NCI-H2196 treated with DMSO at 0.1 percent for 48 hours (cell line): Measurements from ENCODE around the gene WNT7B.

Source experiments
- DNase-seq: peaks from one replicate; lab custom pipeline; 2025; ENCODE audit not compliant: unreplicated experiment; lab: John Stamatoyannopoulos, UW

The WNT7B gene

GRCh38 chr22:45933506-45934167 lies 43.3 kb downstream of the WNT7B start:
- no peak for DNase-seq

- DNase-seq, result no peak
Observed at GRCh38 chr22:45932071-45932470, 44.9 kb downstream of the WNT7B start.

DNA sequence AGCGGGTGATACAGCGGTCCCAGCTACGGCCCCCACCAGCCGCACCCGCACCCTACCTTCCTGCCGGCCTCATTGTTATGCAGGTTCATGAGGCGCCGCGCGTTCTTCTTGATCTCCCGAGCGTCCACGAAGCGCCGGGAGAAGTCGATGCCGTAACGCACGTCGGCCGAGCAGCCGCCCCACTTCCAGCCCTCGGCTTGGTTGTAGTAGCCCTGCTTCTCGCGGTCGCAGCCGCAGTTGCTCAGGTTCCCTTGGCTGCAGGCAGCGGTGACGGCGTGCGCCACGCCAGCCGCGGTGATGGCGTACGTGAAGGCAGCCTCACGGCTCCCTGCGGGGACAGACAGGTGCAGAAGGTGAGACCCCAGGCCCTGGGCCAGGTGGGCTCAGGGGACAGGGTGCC lies 45.9 kb downstream of the WNT7B start:
- no peak for DNase-seq

GRCh38 chr22:45930324-45930723 lies 46.6 kb downstream of the WNT7B start:
- DNase-seq, result no peak

- DNase-seq, result no peak
Observed at GRCh38 chr22:45929649-45930048, 47.3 kb downstream of the WNT7B start.

- no peak for DNase-seq
Observed at GRCh38 chr22:45928726-45929368, 48.1 kb downstream of the WNT7B start.

GRCh38 chr22:45927059-45927458 lies 49.9 kb downstream of the WNT7B start:
- DNase-seq, result no peak

DNA sequence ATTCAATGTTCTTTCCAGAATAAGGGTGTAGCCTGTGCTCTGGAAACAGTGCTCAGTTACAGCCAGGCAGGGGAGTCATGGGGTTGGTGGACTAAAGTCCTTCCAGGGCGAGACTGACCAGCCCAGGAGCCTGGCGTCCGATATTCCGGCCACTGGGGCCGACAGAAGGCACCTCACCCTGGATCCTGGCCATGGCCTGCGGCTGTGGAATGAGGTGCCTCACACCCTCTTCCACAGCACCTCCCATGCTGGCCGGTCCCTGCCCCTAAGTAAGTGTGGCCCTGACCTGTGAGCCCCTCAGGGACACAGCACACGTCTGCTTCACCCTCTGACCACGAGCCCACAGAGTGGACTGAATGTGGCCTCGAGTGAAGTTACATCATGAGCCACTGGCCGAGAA lies 50.5 kb downstream of the WNT7B start:
- no peak for DNase-seq

GRCh38 chr22:45925811-45926351 lies 51.1 kb downstream of the WNT7B start:
- DNase-seq, result no peak

DNA sequence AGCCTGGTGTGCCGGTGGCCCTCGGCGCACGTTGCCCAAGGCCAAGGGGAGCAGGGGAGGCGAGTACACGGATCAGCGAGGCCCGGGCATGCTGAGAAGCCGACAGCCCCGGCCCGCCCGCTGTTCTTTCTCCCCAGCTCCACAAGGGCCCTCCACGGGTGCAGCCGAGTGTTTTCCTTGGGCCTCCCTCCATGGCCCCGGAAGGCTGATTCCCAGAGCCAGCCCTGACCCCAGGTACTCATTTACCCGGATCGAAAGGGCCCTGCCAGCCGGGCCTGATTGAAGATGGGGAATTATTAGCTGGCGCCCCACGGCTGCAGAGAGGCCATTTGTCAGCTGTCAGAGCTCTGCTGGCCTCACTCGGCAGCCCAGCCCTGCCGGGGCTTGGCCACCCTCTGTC lies 53.1 kb downstream of the WNT7B start:
- no peak for DNase-seq

DNA sequence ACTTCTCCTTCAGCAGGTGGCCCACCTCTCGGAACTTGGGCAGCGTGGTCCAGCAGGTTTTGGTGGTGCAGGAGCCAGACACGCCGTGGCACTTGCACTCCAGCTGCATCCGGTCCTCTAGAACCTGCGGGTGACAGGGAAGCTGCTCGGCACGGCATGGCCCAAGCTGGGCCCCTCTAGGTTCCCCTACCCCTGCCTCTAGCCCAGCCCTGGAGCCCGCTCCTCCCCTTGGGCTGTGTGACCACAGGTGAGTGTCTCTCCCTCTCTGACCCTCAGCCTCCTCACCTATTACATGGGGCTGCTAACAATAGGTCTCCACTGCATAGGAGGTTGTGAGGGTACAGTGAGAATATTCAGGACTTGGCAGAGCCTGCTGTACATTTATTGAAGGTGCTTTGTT lies 53.8 kb downstream of the WNT7B start:
- no peak for DNase-seq

GRCh38 chr22:45922661-45923060 lies 54.3 kb downstream of the WNT7B start:
- no peak for DNase-seq

GRCh38 chr22:45922256-45922655 lies 54.7 kb downstream of the WNT7B start:
- no peak for DNase-seq

GRCh38 chr22:45919504-45920286 lies 57.3 kb downstream of the WNT7B start:
- DNase-seq, result no peak

DNA sequence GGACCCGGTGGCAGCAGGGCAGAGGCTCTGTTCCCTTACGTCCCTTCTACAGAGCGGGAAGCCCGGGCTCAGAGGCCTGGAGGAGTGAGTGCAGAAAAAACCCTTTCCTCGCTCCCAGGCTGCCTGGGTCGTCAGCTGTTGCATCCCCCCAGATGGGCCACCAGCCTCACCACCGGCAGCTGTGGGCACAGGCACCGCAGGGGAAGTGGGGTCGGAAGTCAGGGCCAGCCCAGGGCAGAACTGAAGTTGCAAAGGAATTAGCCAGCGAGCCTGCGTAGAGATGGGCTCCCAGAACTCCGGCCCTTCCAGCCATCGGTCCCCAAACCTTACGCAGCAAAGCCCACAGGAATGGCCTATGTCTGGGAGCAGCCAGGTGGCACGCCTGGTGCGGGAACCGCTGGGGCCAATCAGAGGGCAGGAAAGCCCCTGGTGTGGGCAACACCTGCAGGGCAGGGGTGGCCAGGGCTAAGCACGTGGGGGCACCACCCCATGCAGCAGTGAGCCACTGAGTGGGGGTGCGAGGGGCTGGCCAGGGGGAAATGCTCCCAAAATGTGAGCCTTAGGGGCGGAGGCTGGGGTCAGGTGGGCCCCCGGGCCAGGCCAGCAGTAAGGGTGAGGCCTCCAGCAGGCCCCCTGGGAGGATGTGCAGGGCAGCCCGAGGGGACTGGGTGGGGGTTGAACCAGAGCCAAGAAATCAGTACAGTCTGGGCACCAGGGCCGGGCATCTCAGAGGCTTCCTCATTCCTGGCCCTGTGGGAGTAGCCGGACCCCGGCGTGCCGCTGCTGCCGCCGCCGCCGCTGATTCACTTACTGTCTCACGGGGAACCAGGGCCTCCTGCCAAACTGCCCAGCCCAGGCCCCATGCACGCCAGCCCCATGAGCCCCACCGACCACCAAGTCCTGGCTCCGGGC lies 58.2 kb downstream of the WNT7B start:
- DNase-seq, result no peak

GRCh38 chr22:45917700-45918458 lies 59.1 kb downstream of the WNT7B start:
- DNase-seq, result no peak

- peak; percentile 64 for DNase-seq
Observed at GRCh38 chr22:45917146-45917545, 59.8 kb downstream of the WNT7B start.

- DNase-seq, result peak; percentile 10
Observed at GRCh38 chr22:45916515-45916914, 60.4 kb downstream of the WNT7B start.

DNA sequence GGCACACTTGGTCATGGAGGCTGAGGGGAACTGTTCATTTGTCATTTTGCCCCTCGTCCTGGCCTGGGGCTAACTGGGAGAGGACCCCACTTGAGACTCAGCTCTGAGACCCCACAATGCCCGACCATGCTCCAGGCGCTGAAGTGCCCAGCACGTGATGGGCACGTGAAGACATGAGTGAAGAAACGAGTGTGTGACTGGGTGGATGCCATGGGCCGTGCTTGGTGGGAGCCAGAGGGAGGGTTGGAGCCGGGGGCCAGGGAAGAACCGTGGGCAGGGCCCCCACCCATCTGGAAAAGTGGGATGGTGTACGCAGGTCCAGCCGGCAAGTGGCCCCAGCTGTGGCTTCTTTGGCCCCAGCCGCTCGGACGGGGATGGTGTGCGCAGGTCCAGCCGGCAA lies 61.1 kb downstream of the WNT7B start:
- DNase-seq, result no peak

DNA sequence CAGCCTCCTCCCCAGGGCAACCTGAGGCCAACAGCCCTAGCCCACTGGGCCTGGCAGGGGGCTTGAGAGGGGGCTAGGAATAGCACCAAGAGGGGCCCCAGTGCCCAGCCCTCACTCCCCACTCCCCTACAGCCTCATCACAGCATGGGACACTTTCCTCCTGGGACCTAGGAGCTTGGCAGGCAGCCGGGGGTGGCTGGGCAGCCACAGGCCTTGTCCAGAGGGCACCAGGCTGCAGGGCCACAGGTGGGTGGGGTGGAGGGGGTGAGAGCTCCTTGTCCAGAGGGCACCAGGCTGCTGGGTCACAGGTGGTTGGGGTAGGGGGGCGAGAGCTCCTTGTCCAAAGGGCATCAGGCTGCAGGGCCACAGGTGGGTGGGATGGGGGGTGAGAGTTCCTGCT lies 61.8 kb downstream of the WNT7B start:
- DNase-seq, result no peak
